ENCODE results near the gene MEF2D. TPM values are rescaled to one million over a fixed set of nuclear protein-coding genes. Genes with fewer than 3 reads are reported as not detected.

The MEF2D gene
- total RNA-seq, 2 donors from 2014 or later, result 142 to 157 TPM

- Mint-ChIP-seq H3K4me1 (peaks cover 24% of the 10 kb centered on the region), H3K27me3 (no peaks in the 10 kb centered on the region), H3K36me3 (ENCODE audit: low read depth) (peaks cover 5% of the 10 kb centered on the region), H3K4me3 (no peak overlapping the region), H3K27ac (peak overlapping the region; percentile 72)
- H3K9me3 ChIP-seq (ENCODE audit: control insufficient read depth, low read length, poor library complexity, severe bottlenecking), result no peaks in the 10 kb centered on the region
- DNase-seq (no peak), ATAC-seq (no peak)
Measured at GRCh38 chr1:156462954-156463795, 37.4 kb downstream of the MEF2D start.

- H3K27me3 Mint-ChIP-seq, result no peaks in the 10 kb centered on the region
- H3K9me3 ChIP-seq (ENCODE audit: control insufficient read depth, low read length, poor library complexity, severe bottlenecking), result no peaks in the 10 kb centered on the region
Measured at GRCh38 chr1:156461781-156462647, 38.6 kb downstream of the MEF2D start.

GRCh38 chr1:156461109-156461508, 39.5 kb downstream of the MEF2D start:
- peaks cover 33% of the 10 kb centered on the region for H3K4me1 Mint-ChIP-seq
- DNase-seq (no peak), ATAC-seq (no peak)
- no peaks in the 10 kb centered on the region for H3K9me3 ChIP-seq (ENCODE audit: control insufficient read depth, low read length, poor library complexity, severe bottlenecking)
- no peaks in the 10 kb centered on the region for H3K27me3 Mint-ChIP-seq
- H3K36me3 Mint-ChIP-seq (ENCODE audit: low read depth), result peaks cover 4% of the 10 kb centered on the region
- H3K4me3 Mint-ChIP-seq, result no peak overlapping the region
- H3K27ac Mint-ChIP-seq, result peak overlapping the region; percentile 90

More at GRCh38 chr1:156461781-156462647, 38.6 kb downstream of the MEF2D start:
- DNase-seq (no peak), ATAC-seq (no peak)
- Mint-ChIP-seq H3K36me3 (ENCODE audit: low read depth) (peaks cover 4% of the 10 kb centered on the region), H3K27ac (peak overlapping the region; percentile 90), H3K4me3 (no peak overlapping the region), H3K4me1 (peaks cover 28% of the 10 kb centered on the region)

- H3K27ac Mint-ChIP-seq, result peak overlapping the region; percentile 90
- DNase-seq, result no peak
- no peaks in the 10 kb centered on the region for H3K27me3 Mint-ChIP-seq
- peaks cover 31% of the 10 kb centered on the region for H3K4me1 Mint-ChIP-seq
- peaks cover 4% of the 10 kb centered on the region for H3K36me3 Mint-ChIP-seq (ENCODE audit: low read depth)
- ATAC-seq, result no peak
- H3K4me3 Mint-ChIP-seq, result no peak overlapping the region
- no peaks in the 10 kb centered on the region for H3K9me3 ChIP-seq (ENCODE audit: control insufficient read depth, low read length, poor library complexity, severe bottlenecking)
Measured at GRCh38 chr1:156460525-156460924, 40.0 kb downstream of the MEF2D start.

- peak overlapping the region; percentile 36 for H3K4me3 Mint-ChIP-seq
- no peaks in the 10 kb centered on the region for H3K36me3 Mint-ChIP-seq (ENCODE audit: low read depth)
- H3K27ac Mint-ChIP-seq, result peak overlapping the region; percentile 99
- DNase-seq (no peak), ATAC-seq (no peak)
- no peaks in the 10 kb centered on the region for H3K9me3 ChIP-seq (ENCODE audit: control insufficient read depth, low read length, poor library complexity, severe bottlenecking)
- no peaks in the 10 kb centered on the region for H3K27me3 Mint-ChIP-seq
- H3K4me1 Mint-ChIP-seq, result peaks cover 20% of the 10 kb centered on the region
Measured at GRCh38 chr1:156458181-156458503, 42.4 kb downstream of the MEF2D start.

- no peaks in the 10 kb centered on the region for H3K9me3 ChIP-seq (ENCODE audit: control insufficient read depth, low read length, poor library complexity, severe bottlenecking)
- Mint-ChIP-seq H3K4me3 (peak overlapping the region; percentile 96), H3K27ac (peak overlapping the region; percentile 99), H3K4me1 (peaks cover 20% of the 10 kb centered on the region), H3K36me3 (ENCODE audit: low read depth) (no peaks in the 10 kb centered on the region), H3K27me3 (no peaks in the 10 kb centered on the region)
- peak; percentile 92 to 95 (median 95) for DNase-seq
- peak; percentile 85 for ATAC-seq
Measured at GRCh38 chr1:156456625-156457465, 43.7 kb downstream of the MEF2D start.

- peak overlapping the region; percentile 99 for H3K27ac Mint-ChIP-seq
- DNase-seq, result no peak
- no peaks in the 10 kb centered on the region for H3K9me3 ChIP-seq (ENCODE audit: control insufficient read depth, low read length, poor library complexity, severe bottlenecking)
- H3K4me1 Mint-ChIP-seq, result peaks cover 24% of the 10 kb centered on the region
- H3K4me3 Mint-ChIP-seq, result no peak overlapping the region
- no peak for ATAC-seq
- H3K27me3 Mint-ChIP-seq, result peaks cover 8% of the 10 kb centered on the region
- H3K36me3 Mint-ChIP-seq (ENCODE audit: low read depth), result no peaks in the 10 kb centered on the region
Measured at GRCh38 chr1:156455362-156455761, 45.2 kb downstream of the MEF2D start.

GRCh38 chr1:156452907-156453306, 47.7 kb downstream of the MEF2D start:
- ATAC-seq, result no peak
- H3K27ac Mint-ChIP-seq, result no peak overlapping the region
- peaks cover 2% of the 10 kb centered on the region for H3K36me3 Mint-ChIP-seq (ENCODE audit: low read depth)
- DNase-seq, result no peak
- H3K4me3 Mint-ChIP-seq, result no peak overlapping the region
- peaks cover 24% of the 10 kb centered on the region for H3K27me3 Mint-ChIP-seq
- peaks cover 20% of the 10 kb centered on the region for H3K4me1 Mint-ChIP-seq
- no peaks in the 10 kb centered on the region for H3K9me3 ChIP-seq (ENCODE audit: control insufficient read depth, low read length, poor library complexity, severe bottlenecking)

GRCh38 chr1:156451505-156452160, 48.9 kb downstream of the MEF2D start:
- DNase-seq (no peak), ATAC-seq (no peak)
- Mint-ChIP-seq H3K27me3 (peaks cover 32% of the 10 kb centered on the region), H3K4me3 (no peak overlapping the region), H3K36me3 (ENCODE audit: low read depth) (peaks cover 4% of the 10 kb centered on the region), H3K27ac (no peak overlapping the region), H3K4me1 (peaks cover 9% of the 10 kb centered on the region)
- no peaks in the 10 kb centered on the region for H3K9me3 ChIP-seq (ENCODE audit: control insufficient read depth, low read length, poor library complexity, severe bottlenecking)

- no peaks in the 10 kb centered on the region for H3K9me3 ChIP-seq (ENCODE audit: control insufficient read depth, low read length, poor library complexity, severe bottlenecking)
- Mint-ChIP-seq H3K36me3 (ENCODE audit: low read depth) (peaks cover 4% of the 10 kb centered on the region), H3K27me3 (peaks cover 58% of the 10 kb centered on the region), H3K27ac (no peak overlapping the region), H3K4me1 (peaks cover 10% of the 10 kb centered on the region), H3K4me3 (no peak overlapping the region)
- DNase-seq (no peak), ATAC-seq (no peak)
Measured at GRCh38 chr1:156448134-156448967, 52.2 kb downstream of the MEF2D start.

- Mint-ChIP-seq H3K36me3 (ENCODE audit: low read depth) (peaks cover 7% of the 10 kb centered on the region), H3K4me1 (peaks cover 7% of the 10 kb centered on the region), H3K4me3 (peak overlapping the region; percentile 55), H3K27me3 (peaks cover 72% of the 10 kb centered on the region), H3K27ac (peak overlapping the region; percentile 9)
- DNase-seq (peak; percentile 55 to 70 (median 66)), ATAC-seq (peak; percentile 89)
- H3K9me3 ChIP-seq (ENCODE audit: control insufficient read depth, low read length, poor library complexity, severe bottlenecking), result no peaks in the 10 kb centered on the region
Measured at GRCh38 chr1:156445789-156446263, 54.7 kb downstream of the MEF2D start.

Data from T-helper 17 cell (primary cell).